Activated CD4-positive, alpha-beta T cell treated with anti-CD3 and anti-CD28 coated beads, Interleukin-2, amount 50 U/mL, for 4 hours (primary cell): ENCODE results near the gene ITPRID1.
"Not testable (repeated sequence)": the region's sequence is repeated elsewhere in the genome, so short reads cannot be mapped to it uniquely, and the experiment has no call there.

ENCODE experiments used
- DNase-seq, 2 experiments: peaks; one replicate each; pipeline ENCODE4 v3.0.0-alpha.2; 2020

Gene ITPRID1

GRCh38 chr7:31513790-31514189, at the start of gene ITPRID1:
TSS of gene ITPRID1 (plus strand) at chr7:31514090. CDS start at chr7:31553025, 38,935 bp downstream.
- DNase-seq: no peak

GRCh38 chr7:31464601-31465000, 49.3 kb upstream of the ITPRID1 start:
- no peak for DNase-seq

GRCh38 chr7:31465285-31465684, 48.6 kb upstream of the ITPRID1 start:
- DNase-seq: no peak

GRCh38 chr7:31466036-31466435, 47.9 kb upstream of the ITPRID1 start:
- DNase-seq: no peak

GRCh38 chr7:31470883-31471282, 43.0 kb upstream of the ITPRID1 start:
- DNase-seq: not testable (repeated sequence)

GRCh38 chr7:31475368-31475767, 38.5 kb upstream of the ITPRID1 start:
- DNase-seq: no peak

- DNase-seq: no peak
These were observed 37.7 kb upstream of the ITPRID1 start for GRCh38 chr7:31476073-31476745.

GRCh38 chr7:31476941-31477677, 36.8 kb upstream of the ITPRID1 start:
- DNase-seq: no peak

- DNase-seq: no peak
These were observed 35.9 kb upstream of the ITPRID1 start for GRCh38 chr7:31478018-31478417.

- DNase-seq: no peak
These were observed 35.2 kb upstream of the ITPRID1 start for GRCh38 chr7:31478721-31479120.

GRCh38 chr7:31487071-31487470, 26.8 kb upstream of the ITPRID1 start:
- DNase-seq: no peak

- no peak for DNase-seq
These were observed 26.4 kb upstream of the ITPRID1 start for GRCh38 chr7:31487476-31487875.

- no peak for DNase-seq
These were observed 25.2 kb upstream of the ITPRID1 start for GRCh38 chr7:31488562-31489203.

GRCh38 chr7:31490796-31491314, 23.0 kb upstream of the ITPRID1 start:
- DNase-seq: no peak

- DNase-seq: no peak
These were observed 21.8 kb upstream of the ITPRID1 start for GRCh38 chr7:31492086-31492485.

- no peak for DNase-seq
These were observed 20.1 kb upstream of the ITPRID1 start for GRCh38 chr7:31493714-31494181.

- no peak for DNase-seq
These were observed 19.5 kb upstream of the ITPRID1 start for GRCh38 chr7:31494421-31494820.

GRCh38 chr7:31495653-31496052, 18.2 kb upstream of the ITPRID1 start:
- DNase-seq: no peak

- DNase-seq: no peak
These were observed 16.4 kb upstream of the ITPRID1 start for GRCh38 chr7:31497516-31497915.

GRCh38 chr7:31500656-31501055, 13.2 kb upstream of the ITPRID1 start:
- no peak for DNase-seq

- DNase-seq: no peak
These were observed 5.1 kb upstream of the ITPRID1 start for GRCh38 chr7:31508823-31509222.

- DNase-seq: no peak
These were observed 1.7 kb upstream of the ITPRID1 start for GRCh38 chr7:31512166-31512565.

- DNase-seq: no peak
These were observed 3.0 kb downstream of the ITPRID1 start for GRCh38 chr7:31516680-31517502.
